ELR (cell line): Measurements from ENCODE around the gene AKNAD1.
"Not testable (repeated sequence)": the region's sequence is repeated elsewhere in the genome, so short reads cannot be mapped to it uniquely, and the experiment has no call there.

Experiments used
- DNase-seq: peaks from one replicate; pipeline ENCODE4 v3.0.0-alpha.2; 2015; ENCODE audit warnings: low read depth

The AKNAD1 gene

DNA sequence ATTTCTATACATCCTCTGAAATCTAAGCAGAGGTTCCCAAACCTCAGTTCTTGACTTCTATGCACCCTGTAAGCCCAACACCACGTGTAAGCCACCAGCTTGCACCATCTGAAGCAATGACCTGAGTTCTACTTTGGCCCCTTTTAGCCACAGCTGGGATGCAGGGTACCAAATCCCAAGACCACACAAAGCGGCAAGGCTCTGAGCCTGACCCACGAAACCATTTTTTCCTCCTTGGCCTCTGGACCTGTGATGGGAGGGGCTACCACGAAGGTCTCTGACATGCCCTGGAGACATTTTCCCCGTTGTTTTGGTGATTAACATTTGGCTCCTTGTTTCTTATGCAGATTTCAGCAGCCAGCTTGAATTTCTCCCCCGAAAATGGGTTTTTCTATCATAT lies 71.6 kb downstream of the AKNAD1 start:
- DNase-seq, result no peak

DNA sequence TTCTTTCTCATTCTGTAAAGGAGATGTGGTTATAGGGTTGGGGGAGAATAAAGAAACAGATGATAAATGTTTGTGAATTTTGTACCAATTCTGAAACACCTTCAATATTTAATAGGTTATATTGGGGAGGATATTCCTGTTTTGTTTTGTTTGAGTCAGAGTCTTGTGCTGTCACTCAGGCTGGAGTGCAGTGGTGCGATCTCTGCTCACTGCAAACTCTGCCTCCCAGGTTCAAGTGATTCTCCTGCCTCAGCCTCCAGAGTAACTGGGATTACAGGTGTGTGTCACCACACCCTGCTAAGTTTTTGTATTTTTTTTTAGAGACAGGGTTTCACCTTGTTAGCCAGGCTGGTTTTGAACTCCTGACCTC lies 75.3 kb downstream of the AKNAD1 start:
- not testable (repeated sequence) for DNase-seq

DNA sequence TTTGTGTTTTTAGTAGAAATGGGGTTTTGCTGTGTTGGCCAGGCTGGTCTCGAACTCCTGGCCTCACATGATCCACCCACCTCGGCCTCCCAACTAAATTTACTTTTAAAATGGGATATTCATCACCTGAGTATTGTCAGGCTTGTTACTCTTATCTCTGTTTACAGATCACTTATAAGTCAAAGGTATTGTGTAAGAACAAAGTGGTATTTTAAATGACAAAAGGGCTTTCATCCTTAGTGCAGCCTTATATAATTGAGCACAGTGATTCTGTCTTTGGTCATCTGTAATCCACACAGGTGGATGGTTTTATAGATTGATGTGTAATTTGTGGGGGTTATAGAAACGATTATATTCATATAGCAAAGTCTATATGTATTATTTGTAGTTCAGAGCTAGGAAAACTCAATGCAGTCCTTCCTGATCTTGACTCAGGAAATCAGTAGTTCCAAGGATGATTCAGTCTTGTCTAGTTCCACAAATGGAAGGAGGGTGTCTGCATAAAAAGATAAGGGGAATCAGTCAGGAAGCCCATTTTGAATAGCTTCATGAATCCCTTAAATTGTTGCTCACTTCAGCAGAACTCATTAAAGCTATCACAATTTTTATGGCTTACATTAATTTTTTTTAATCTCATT lies 75.8 kb downstream of the AKNAD1 start:
- DNase-seq, result no peak

DNA sequence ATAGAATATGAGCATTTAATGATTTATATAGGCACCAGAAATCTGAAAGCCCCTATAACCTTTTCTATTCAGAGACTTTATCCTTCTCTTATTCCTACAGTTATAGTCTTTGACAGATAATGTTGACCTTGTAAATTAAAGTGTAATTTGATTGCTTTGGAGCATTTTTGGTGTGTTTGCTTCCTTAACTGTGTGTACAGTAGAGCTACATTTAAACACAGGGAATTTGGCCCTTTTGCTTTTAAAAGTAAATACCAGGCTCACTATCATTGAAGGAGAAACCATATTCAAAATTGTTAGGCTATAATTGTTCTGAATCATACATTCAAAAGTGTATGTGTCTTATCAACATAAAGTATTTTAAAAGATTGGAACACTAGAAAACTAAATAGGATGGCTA lies 77.4 kb downstream of the AKNAD1 start:
- no peak for DNase-seq

DNA sequence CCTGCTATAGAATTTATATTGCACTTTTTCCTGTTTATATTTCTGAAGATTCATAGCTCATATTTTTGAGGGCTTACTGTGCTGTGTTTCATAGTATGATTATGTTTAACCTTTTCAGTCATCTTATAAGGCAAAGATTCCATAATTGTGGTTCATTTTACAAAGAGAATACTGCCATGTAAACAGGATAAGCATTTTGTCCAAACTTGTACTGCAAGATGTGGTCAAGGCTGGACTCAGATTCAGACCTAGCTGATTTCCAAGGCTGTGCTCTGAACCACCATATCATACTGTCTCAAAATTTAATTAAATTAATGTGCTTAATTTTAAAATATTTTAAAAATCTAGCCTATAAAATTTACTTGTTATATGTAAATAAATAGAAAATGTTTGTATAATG lies 79.1 kb downstream of the AKNAD1 start:
- DNase-seq, result no peak

GRCh38 chr1:108767708-108768107 lies 89.2 kb downstream of the AKNAD1 start:
- DNase-seq, result no peak

DNA sequence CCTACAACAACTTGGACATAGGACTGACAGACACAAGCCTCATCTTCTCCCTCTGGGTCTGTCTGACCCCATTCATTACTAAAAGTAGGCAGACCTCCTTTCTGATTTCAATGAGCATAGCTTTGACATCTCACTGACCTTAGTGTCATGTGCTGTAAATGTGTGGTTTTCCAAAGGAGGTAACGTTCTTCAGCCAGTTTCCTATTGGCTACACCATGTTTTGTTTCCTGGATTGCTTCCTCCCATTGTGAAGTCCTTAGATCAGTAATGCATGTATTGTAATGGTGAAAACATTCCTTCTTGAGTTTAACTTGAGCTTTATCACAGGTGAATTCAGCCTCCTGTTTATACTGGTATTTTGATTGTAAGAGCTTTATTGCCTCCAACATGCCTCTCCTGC lies 89.8 kb downstream of the AKNAD1 start:
- DNase-seq, result no peak
